ENCODE results near the gene HSPE1.
A peak's percentile ranks its signal among the peaks of the same experiment; 100 is the strongest.
"Not testable (repeated sequence)": the region's sequence is repeated elsewhere in the genome, so short reads cannot be mapped to it uniquely, and the experiment has no call there.

Gene HSPE1

DNA sequence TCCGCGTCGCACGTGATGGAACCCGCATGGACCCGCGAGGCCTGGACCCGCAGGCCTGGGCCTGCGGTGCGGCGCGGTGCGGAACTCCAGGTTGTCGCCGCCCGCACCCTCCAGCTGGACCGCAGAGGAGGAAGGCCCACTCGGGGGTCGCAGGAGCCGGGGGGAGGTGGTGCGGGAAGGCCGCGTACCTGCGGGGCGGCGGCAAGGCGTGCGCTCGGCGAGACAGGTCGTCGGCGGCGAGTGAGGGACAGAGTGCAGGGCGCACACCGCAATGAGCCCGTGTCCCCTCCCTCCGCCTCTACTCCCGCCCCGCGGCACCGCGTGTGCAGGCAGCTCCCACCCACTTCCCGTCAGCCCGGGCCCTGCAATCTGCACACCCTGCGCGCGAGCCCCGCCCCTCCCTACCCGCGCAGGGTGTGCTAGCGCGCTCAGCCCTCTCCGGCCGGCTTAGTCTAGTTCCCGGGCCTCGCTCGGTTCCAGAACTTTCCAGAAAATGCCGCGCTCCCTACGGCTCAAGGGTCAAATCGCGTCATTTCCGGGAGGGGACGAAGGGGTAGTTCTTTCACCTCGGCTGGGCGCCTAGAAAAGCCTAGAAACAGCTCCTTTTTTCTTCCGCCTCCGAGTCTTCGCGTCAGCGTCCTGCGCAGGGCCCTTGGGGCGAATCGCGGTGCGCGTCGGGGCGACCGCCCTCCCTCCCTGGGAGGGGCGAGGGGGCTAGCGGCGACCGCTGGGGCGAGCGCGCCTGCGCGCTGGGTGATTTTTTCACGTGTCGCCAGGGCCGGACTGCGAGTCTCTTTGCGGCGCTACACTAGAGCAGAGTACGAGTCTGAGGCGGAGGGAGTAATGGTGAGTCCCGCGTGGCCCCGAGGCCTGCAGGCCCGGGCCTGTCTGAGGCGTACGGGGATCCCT lies at the start of gene HSPE1, which contains the start of gene HSPD1:
TSS of gene HSPE1 (plus strand) at position 786 of the 909 bp plus-strand sequence. CDS start at position 844, 58 bp downstream.
TSS of gene HSPD1 (minus strand) at position 247 of the 909 bp plus-strand sequence. CDS start 992 bp downstream, outside the sequence.
- peak; percentile 97 for DNase-seq (ENCODE audit: low read depth)

DNA sequence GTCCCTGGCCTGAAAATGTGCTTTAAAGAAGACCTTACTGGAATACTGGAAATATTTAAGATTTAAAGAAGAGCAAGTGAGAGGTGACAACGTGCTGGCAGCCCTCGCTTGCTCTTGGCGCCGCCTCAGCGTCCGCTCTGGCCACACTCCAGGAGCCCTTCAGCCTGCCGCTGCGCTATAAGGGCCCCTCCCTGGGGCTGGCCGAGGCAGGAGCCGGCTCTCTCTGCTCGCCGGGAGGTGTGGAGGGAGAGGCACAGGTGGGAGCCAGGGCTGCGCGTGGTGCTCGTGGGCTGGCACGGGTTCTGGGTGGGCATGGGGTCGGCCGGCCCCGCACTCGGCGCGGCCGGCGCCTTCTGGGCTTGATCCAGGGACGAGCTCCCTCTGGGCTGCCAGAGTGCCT lies 49.7 kb upstream of the HSPE1 start:
- no peak for DNase-seq (ENCODE audit: low read depth)

DNA sequence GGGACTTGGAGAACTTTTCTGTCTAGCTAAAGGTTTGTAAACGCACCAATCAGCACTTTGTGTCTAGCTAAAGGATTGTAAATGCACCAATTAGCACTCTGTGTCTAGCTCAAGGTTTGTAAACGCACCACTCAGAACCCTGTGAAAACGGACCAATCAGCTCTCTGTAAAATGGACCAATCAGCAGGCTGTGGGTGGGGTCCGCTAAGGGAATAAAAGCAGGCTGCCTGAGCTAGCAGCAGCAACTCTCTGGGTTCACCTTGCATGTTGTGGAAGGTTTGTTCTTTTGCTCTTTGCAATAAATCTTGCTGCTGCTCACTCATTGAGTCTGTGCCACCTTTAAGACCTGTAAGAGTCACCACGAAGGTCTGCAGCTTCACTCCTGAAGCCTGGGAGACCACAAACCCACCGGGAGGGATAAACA lies 49.2 kb upstream of the HSPE1 start:
- not testable (repeated sequence) for DNase-seq (ENCODE audit: low read depth)

DNA sequence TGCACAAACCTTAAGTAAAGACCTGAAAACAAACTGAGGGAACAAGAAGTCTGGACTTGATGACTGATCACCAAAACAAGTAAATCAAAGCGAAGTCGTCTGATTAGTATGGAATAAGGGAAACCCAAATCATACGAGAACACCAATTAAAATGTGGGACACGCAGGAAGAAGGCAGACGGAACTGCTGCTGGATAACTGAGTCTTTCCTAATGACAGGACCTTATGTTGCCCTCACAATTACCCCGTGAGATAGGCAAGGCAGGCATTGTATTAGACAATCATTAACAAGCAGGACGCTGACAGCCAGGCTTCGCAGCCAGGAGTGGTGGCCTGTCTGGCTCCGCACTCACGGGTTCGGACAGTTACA lies 47.4 kb upstream of the HSPE1 start:
- no peak for DNase-seq (ENCODE audit: low read depth)

DNA sequence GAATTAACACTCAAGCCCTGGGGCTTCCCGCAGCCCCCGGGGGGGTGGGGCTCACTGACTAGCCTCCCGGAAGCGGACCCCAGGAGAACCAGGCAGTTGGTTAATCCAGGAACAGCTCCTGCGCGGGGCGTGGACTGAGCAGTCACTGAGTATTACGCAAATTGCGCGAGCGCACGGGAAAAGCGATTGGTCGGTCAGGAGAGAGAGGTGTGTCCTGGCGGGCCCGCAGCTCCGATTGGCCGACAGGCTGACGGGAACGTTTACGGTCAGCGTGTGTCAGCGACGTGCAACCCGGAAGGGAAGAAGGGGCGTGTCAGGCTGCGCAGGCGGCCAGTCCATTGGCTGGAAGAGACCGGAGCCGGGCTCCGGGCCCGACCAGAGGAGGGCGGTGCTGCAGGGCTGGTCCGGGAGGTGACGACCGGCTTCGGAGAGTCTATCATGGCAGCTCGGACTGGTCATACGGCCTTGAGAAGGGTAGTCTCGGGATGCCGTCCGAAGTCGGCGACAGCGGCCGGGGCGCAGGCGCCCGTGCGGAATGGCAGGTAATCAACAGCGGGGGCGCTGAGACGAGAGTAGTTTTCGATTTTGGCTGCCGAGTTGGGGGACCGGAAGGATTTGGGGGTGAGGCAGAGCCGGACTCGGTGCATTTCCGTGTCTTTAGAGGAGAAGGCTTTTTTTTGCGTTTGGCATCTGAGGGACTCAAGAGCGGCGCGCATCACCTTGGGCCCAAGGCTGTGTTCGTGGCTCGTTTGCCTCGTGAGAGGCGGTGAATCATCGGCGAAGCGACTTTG lies 46.9 kb upstream of the HSPE1 start, which contains the start of gene COQ10B:
TSS of gene COQ10B (plus strand) at position 430 of the 791 bp plus-strand sequence. CDS start at position 439, 9 bp downstream.
- DNase-seq (ENCODE audit: low read depth): peak; percentile 98

DNA sequence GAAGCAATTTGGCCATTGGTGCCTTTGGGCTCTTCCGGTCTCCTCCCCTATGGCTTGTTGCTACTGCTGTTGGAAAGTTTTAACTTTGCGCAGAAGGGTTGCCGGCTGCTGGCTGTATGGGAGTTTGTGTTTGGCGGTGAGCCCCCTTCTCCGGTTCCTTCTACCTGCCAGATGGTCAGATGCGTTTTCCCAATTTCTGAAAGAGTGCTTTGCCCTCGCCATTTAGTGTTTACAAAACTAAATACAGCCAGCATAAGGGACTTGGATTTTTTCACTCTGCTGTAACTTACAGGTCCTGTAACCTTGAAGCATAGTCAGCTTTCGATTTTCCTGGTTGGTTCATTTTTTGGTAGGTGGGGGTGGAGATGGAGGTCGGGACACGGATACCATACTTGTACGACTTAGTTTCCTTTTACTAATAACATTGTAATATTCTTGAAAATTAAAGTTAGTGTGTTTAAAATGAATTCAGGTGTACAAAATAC lies 46.2 kb upstream of the HSPE1 start:
- DNase-seq (ENCODE audit: low read depth): no peak

DNA sequence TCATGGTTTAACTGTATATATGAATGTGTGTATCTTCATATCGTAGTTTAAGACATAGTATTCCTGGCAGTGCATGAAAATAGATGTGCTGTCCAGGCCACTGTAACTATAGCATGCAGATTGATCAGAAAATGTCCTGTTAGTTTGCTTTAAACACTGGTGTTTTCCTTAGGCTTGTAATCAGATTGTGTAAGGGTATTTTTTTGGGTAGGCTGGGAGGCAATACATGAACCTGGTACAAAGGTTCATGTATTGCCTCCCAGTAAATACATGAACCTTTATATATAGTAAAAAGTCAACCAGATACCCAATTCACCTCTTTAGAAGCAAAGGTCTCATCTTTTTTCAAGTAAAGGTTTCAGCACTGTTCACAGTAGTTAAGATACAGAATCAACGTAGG lies 45.3 kb upstream of the HSPE1 start:
- no peak for DNase-seq (ENCODE audit: low read depth)

DNA sequence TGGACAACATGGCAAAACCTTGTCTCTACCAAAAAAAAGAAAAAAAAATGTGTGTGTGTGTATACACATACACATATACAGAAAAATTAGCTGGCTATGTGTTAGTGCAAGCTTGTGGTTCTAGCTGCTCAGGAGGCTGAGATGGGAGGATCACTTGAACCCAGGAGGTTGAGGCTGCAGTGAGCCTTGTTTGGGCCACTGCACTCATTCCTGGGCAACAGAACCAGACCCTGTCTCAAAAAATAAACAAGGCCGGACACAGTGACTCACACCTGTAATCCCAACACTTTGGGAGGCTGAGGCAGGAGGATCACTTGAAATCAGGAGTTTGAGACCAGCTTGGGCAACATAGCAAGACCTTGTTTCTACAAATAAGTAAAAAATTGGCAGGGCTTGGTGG lies 44.8 kb upstream of the HSPE1 start:
- DNase-seq (ENCODE audit: low read depth): no peak

DNA sequence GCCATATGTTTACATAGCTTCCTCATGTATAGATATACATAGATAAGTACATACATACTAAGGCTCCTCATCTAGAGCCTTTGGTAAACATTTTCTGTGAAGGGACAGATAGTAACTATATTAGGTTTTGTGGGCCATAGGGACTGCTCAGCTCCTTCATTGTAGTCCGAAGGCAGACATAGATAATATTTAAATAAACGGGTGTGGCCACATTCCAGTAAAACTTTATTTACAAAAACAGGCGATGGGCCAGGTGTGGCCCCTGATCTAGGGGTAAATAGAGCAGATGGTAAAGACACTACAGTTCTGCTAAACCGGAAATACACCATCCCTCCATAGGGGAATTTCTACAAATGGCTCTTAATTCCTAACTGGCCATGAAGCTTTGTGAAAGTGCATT lies 39.5 kb upstream of the HSPE1 start:
- DNase-seq (ENCODE audit: low read depth): no peak

DNA sequence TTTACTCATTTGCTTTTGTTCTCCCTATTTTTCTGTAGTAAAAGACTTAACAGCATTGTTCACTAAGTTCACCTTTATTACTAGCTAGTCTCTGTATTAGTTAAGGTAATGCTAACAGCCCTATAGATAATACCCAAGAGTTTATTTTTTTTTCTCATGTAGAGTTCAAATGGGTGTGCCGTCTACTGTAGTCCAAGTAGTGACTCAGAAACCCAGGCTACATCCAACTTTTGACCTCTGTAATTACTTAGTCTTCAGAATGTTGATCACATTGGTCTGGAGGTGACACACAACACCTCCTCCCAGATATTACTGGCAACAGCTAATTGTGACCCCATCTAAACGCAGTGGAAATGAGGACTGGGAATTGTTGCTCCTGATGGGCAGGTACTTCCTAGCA lies 39.1 kb upstream of the HSPE1 start:
- DNase-seq (ENCODE audit: low read depth): no peak

DNA sequence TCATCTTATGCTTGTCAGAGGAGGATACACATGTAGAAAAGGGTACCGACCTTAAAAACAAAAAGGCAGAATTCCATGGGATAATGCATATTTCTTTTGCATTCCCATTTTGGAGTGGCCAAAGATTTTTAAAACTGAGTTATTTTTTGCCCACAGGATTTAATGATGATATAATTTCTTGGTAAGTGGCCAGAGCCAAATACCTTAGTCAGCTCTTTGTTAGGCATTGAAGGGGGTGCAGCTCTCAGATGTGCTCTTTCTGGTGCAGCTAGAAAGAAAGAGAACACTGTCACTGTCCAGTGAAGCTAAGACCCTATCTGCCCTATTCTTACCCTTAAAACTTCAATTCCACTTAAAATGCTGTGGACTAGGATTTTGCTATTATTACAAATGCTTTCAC lies 36.0 kb upstream of the HSPE1 start:
- no peak for DNase-seq (ENCODE audit: low read depth)

DNA sequence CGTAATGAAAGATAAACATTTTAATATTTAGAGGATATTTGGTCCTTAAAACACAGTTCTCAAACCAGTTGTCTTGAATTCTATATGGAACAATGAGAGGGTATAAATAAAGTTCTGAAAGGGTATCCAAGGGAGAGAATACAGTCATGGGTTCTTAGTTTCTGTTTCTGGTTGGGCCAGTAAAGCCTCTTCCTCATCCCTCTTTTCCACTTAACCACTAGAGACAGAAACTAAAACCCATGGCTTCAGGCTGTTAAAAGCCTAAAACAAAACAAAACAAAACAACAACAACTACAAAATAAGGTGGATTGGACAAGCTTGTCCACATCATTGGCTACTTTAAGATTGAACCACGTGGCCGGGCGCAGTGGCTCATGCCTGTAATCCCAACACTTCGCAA lies 28.0 kb upstream of the HSPE1 start:
- DNase-seq (ENCODE audit: low read depth): no peak

DNA sequence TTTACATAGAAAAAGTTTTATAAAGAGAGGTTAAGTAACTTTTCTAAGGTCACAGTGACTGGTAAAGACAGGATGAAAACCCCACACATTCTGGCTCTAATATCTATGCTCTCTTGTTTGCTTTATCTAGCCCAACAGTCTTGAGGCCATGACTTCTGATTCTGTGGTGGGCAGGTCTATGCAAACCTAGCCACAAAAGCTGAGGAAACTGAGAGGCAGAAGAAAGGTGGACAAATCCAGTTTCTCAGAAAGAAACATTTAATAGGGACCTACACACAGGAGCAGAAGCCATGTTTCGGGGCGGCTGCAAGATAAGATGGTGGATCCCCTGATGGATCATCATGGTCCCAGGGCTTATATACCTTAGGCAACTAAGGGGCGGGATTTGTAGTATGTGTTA lies 22.4 kb upstream of the HSPE1 start:
- DNase-seq (ENCODE audit: low read depth): no peak

DNA sequence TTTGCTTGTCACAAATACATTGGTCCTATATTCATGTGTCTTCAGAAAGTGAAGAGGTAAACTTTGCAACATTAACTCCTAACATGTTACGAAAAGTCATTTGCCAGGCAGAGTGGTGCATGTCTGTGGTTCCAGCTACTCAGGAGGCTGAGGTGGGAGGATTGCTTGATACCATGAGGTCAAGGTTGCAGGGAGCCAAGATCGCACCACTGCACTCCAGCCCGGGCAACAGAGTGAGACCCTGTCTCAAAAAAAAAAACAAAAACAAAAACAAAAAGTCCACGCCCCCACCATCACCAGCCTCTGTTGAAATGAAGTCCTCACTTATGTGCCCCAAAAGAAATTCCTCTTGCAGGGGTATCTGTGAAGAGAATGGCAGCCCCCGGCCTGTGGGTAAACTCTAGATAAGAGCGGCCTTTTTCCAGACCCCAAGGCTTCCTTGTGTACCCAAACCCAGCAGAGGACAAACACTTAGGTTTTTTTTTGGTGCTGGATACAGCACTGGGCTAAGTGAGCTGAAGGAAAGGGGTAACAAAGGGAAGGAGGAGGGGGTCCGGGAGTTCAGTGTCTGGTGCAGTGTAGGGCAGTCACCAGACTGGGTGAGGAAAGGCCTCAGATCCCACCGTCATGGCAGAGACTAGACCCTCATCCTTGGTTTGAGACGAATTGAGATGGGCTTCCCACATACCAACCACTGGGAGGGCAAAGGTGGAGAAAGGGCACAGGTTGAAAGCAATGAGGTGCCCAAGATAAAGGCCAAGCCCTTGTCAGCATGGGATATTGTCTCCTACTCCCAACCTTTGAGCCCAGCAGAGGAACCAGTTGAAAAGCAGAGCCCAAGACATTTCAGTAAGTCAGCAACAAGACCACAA lies 19.8 kb upstream of the HSPE1 start:
- no peak for DNase-seq (ENCODE audit: low read depth)

DNA sequence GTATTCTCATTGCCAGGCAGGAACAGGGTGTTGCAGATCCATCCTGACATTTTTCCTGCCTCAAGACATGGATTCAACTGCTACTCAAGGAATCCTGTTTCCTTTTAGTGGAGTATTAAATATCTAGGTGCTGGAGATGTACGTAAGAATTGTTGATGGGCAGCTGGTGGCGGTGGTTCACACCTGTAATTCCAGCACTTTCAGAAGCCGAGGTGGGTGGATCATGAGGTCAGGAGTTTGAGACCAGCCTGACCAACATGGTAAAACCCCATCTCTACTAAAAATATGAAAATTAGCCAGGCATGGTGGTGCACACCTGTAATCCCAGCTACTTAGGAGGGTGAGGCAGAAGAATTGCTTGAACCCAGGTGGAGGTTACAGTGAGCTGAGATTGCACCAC lies 15.9 kb upstream of the HSPE1 start:
- not testable (repeated sequence) for DNase-seq (ENCODE audit: low read depth)

DNA sequence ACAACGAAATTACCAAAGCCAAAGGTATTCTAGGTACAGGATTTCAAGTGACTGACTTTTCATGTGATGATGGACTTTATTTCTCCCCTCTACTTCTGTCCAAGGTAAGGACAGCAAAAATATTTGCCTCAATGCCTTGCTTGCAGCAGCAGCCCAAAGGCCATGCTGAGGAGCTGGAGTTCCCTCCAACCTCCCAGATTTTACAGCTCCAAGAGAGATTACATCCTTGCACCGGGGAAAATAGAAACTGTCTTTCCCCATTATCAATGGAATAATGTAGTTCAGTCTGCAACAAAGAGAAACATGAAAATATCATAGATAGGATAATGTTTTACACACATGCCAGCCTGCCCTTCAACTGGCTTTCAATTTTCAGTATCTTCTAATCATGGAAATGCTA lies 14.0 kb upstream of the HSPE1 start:
- DNase-seq (ENCODE audit: low read depth): no peak

DNA sequence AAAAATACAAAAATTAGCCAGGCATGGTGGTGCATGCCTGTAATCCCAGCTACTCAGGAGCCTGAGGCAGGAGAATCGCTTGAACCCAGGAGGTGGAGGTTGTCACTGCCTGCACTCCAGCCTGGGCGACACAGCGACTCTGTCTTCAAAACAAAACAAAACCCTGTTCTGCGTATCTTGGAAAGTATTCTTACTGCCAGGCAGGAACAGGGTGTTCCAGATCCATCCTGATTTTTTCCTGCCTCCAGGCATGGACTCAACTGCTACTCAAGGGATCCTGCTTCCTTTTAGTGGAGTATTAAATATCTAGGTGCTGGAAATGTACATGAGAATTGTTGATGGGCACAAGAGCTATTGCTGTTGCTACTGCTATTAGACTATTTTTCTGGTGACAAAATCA lies 12.8 kb upstream of the HSPE1 start:
- no peak for DNase-seq (ENCODE audit: low read depth)

DNA sequence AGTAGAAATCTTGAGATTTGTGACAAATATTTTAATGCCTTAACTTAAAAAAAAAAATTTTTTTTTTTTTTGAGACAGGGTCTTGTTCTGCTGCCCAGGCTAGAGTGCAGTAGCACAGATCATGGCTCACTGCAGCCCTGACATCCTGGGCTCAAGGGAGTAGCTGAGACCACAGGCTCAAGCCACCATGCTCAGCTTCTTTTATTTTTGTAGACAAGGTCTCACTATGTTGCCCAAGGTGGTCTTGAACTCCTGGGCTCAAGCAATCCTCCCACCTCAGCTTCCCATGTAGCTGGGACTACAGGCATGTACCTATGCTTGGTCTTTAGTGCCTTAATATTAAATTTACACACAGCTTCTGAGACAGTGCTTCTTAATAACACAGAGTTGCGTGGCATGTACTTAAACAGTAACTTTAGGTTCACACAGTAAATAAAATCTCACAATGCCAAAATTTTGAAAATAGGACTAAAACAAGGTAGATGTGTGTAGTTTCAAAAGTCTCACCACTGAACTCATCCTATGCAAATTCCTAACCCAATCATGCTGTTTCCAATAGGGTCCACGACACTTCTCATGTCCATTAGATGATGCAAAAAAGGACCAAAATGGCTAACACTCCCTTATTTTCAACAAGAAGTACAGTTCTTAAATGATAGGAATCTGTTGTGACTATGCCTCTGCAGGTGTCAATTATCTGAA lies 4.6 kb upstream of the HSPE1 start:
- DNase-seq (ENCODE audit: low read depth): no peak

DNA sequence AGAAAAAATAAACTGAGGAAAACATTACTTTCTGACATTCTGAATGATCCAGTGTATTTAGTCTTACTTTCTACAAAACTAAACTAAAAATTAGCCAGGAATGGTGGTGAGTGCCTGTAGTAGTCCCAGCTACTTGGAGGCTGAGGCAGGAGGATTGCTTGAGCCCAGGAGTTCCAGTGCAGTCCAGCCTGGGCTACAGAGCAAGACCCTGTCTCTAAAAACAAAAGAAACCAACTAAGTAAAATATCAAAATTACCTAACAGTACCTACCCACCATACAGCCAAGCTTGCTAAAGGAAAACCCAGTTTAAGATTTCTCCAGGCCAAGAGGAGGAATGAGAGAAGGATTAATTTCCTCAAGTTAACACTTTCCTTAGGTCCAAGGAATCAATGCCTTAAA lies 3.5 kb upstream of the HSPE1 start:
- DNase-seq (ENCODE audit: low read depth): no peak

DNA sequence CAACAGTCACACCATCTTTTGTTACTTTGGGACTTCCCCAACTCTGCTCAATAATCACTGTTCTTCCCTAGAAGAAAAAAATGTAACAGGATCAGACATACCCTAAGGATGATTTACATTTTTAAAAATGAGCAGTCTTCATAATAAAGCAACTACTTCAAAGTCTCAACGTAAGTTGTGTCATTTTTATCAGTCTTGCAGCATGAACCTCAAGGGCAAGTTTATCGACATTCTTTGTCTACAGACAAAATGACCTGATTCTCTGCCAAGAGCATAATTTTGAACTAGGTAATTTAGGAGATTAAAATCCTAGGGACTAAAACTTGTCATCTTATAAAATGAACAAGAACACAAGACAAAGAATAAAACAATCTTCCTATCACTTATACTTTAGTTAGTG lies 2.9 kb upstream of the HSPE1 start:
- DNase-seq (ENCODE audit: low read depth): no peak

DNA sequence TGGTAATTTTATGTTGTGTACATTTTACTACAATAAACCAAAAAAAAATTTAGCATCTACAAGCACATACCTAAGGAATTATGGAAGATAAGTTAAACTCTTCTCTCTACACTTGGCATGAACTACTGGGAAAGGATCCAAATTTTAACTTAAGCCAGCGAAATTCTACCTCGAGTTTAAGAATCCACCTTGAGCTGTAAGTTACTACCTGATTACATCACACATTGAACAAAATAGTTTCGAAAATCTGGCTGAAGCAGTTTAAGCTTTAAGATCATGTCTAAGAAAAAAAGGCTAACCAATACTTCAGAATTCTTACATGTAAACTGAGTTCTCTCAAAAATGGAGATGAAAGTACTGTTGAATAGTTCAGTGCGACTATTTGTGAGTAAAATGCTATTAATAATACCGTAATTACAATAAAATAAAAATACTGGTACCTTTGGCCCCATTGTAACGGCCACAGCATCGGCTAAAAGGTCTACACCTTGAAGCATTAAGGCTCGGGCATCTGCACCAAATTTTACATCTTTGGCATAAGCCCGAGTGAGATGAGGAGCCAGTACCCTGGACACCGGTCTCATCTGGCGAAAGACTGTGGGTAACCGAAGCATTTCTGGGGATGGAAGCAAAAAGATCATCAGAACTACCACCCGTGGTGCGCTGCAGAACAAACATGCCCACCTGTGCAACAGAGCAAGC lies 1.8 kb upstream of the HSPE1 start:
- no peak for DNase-seq (ENCODE audit: low read depth)

Measured in activated T-helper 1 cell treated with Interleukin-2 at 50 U/mL for 16 hours (primary cell).